CD4-positive, alpha-beta T cell (primary cell): ENCODE results near the gene SAMD14. TPM values are rescaled to one million over a fixed set of nuclear protein-coding genes. Genes with fewer than 3 reads are reported as not detected.

Experiments used
- ATAC-seq: fragments of 200-7000 bp; cut with Tn5 transposase; one replicate; pipeline ENCODE4 v1.10.0; 2022; ENCODE audit warnings: mild to moderate bottlenecking; ENCODE audit not compliant: poor library complexity
- CTCF ChIA-PET: fragments of 350-600 bp; sonication (Branson Sonifier 250); formaldehyde crosslinking; loops from one replicate; lab custom pipeline; 2021; ENCODE audit warnings: antibody characterized with exemption, inconsistent platforms; lab: Charles Lee
- POLR2A ChIA-PET: fragments of 350-600 bp; sonication (Branson Sonifier 250); formaldehyde crosslinking; loops from one replicate; lab custom pipeline; 2021; ENCODE audit warnings: antibody characterized with exemption, inconsistent platforms; lab: Charles Lee
- DNase-seq, 14 experiments: peaks; one replicate each; pipeline ENCODE4 v3.0.0-alpha.2; 2013 to 2020; ENCODE audit warnings: mixed read lengths in 2 of 14
- H3K27ac ChIP-seq, 2 donors: one replicate each; pipeline versions ENCODE4 v1.5.1 to v1.7.0; 2013; ENCODE audit warnings: low read length in 2 of 2, low read depth in 1 of 2, mild to moderate bottlenecking in 1 of 2
- H3K27me3 ChIP-seq, 2 experiments: 1 replicate in 1 of 2; 2 replicates in 1 of 2; pipeline versions ENCODE4 v1.6.1 to v1.7.0; 2013; ENCODE audit warnings: low read length in 2 of 2, control low read depth in 1 of 2, mild to moderate bottlenecking in 1 of 2, moderate library complexity in 1 of 2; ENCODE audit not compliant: insufficient read depth in 2 of 2, control insufficient read depth in 1 of 2
- H3K36me3 ChIP-seq: one replicate; pipeline ENCODE4 v1.6.1; 2013; ENCODE audit warnings: low read length, control low read depth; ENCODE audit not compliant: insufficient read depth
- H3K4me1 ChIP-seq: one replicate; pipeline ENCODE4 v1.6.1; 2013; ENCODE audit warnings: low read length, control low read depth; ENCODE audit not compliant: insufficient read depth
- H3K4me3 ChIP-seq: one replicate; pipeline ENCODE4 v1.5.1; 2013; ENCODE audit warnings: mild to moderate bottlenecking, low read length, moderate library complexity
- H3K9me3 ChIP-seq, 2 experiments: 1 replicate in 1 of 2; 2 replicates in 1 of 2; pipeline versions ENCODE4 v1.6.1 to v1.7.0; 2013; ENCODE audit warnings: low read length in 2 of 2, mild to moderate bottlenecking in 2 of 2, control low read depth in 1 of 2, moderate library complexity in 1 of 2; ENCODE audit not compliant: control insufficient read depth in 1 of 2, insufficient read depth in 1 of 2
- H3K27ac Mint-ChIP-seq: one replicate; pipeline ENCODE4 v1.8.0; 2020; ENCODE audit warnings: mixed read lengths
- H3K27me3 Mint-ChIP-seq: one replicate; pipeline ENCODE4 v1.8.0; 2021; ENCODE audit warnings: mixed read lengths
- H3K36me3 Mint-ChIP-seq: one replicate; pipeline ENCODE4 v1.8.0; 2021; ENCODE audit warnings: low read depth, mixed read lengths
- H3K4me1 Mint-ChIP-seq: one replicate; pipeline ENCODE4 v1.8.0; 2021; ENCODE audit warnings: low read depth, mixed read lengths
- H3K4me3 Mint-ChIP-seq: one replicate; pipeline ENCODE4 v1.8.0; 2020; ENCODE audit warnings: mild to moderate bottlenecking, mixed read lengths
- H3K9me3 Mint-ChIP-seq: one replicate; pipeline ENCODE4 v1.8.0; 2020; ENCODE audit warnings: mixed read lengths
- CTCF ChIP-seq: fragments of 200-600 bp; IDR thresholded peaks from one replicate; pipeline ENCODE4 v1.8.0; 2022; ENCODE audit warnings: antibody characterized with exemption, mild to moderate bottlenecking
- intact Hi-C, 2 experiments: fragments of 100-400 bp; cut with DNase I in 1 of 2; cut with micrococcal nuclease in 1 of 2; formaldehyde crosslinking; loops; one replicate each; pipeline versions ENCODE4 v1.15.1 to v1.9.0; 2023 to 2025; cut with DNase I, micrococcal nuclease
- total RNA-seq, 174 experiments: library from RNA in 2 of 174; stranded (reverse) in 2 of 174; gene quantifications; one replicate each; pipeline ENCODE4 v1.2.3 and lab custom pipeline; 2021 to 2026

SAMD14 gene
- total RNA-seq, 2 experiments from 2014 or later = 0.33 to 0.53 TPM

- H3K27ac Mint-ChIP-seq = no peak overlapping the region
- Histone ChIP-seq H3K9me3 (no peaks in the 10 kb centered on the region), H3K4me1 (peaks cover 18% of the 10 kb centered on the region), H3K4me3 (no peak overlapping the region), H3K27me3 (no peaks in the 10 kb centered on the region), H3K27ac (no peak overlapping the region), H3K36me3 (no peaks in the 10 kb centered on the region)
- CTCF ChIA-PET = no interaction called here
- intact Hi-C loops = no loop called here
- H3K4me3 Mint-ChIP-seq = no peak overlapping the region
- no peaks in the 10 kb centered on the region for H3K36me3 Mint-ChIP-seq
- DNase-seq = no peak
- POLR2A ChIA-PET = no interaction called here
- no peak for TF ChIP-seq CTCF
- peaks cover 12% of the 10 kb centered on the region for H3K4me1 Mint-ChIP-seq
- no peaks in the 10 kb centered on the region for H3K9me3 Mint-ChIP-seq
- ATAC-seq = no peak
- no peaks in the 10 kb centered on the region for H3K27me3 Mint-ChIP-seq
Observed at GRCh38 chr17:50172130-50172529, 42.2 kb upstream of the SAMD14 start.

- peaks cover 18% of the 10 kb centered on the region for H3K4me1 ChIP-seq
- ChIA-PET CTCF (no interaction called here), POLR2A (no interaction called here)
- H3K36me3 ChIP-seq = no peaks in the 10 kb centered on the region
- no peak overlapping the region for H3K27ac Mint-ChIP-seq
- no peak for TF ChIP-seq CTCF
- H3K27me3 ChIP-seq = no peaks in the 10 kb centered on the region
- peaks cover 12% of the 10 kb centered on the region for H3K4me1 Mint-ChIP-seq
- no peak overlapping the region for H3K4me3 Mint-ChIP-seq
- H3K27me3 Mint-ChIP-seq = no peaks in the 10 kb centered on the region
- no peak overlapping the region for H3K27ac ChIP-seq
- H3K9me3 Mint-ChIP-seq = no peaks in the 10 kb centered on the region
- H3K9me3 ChIP-seq = no peaks in the 10 kb centered on the region
- no peaks in the 10 kb centered on the region for H3K36me3 Mint-ChIP-seq
- H3K4me3 ChIP-seq = no peak overlapping the region
- intact Hi-C loops = no loop called here
- ATAC-seq (no peak), DNase-seq (no peak)
Observed at GRCh38 chr17:50171371-50172071, 41.6 kb upstream of the SAMD14 start.

GRCh38 chr17:50170662-50171370, 40.9 kb upstream of the SAMD14 start:
- peaks cover 12% of the 10 kb centered on the region for H3K4me1 Mint-ChIP-seq
- ChIA-PET POLR2A (no interaction called here), CTCF (no interaction called here)
- ATAC-seq = no peak
- no peaks in the 10 kb centered on the region for H3K9me3 Mint-ChIP-seq
- Histone ChIP-seq H3K36me3 (no peaks in the 10 kb centered on the region), H3K9me3 (no peaks in the 10 kb centered on the region), H3K27ac (no peak overlapping the region), H3K27me3 (no peaks in the 10 kb centered on the region), H3K4me1 (peaks cover 18% of the 10 kb centered on the region), H3K4me3 (no peak overlapping the region)
- no peak overlapping the region for H3K27ac Mint-ChIP-seq
- no peaks in the 10 kb centered on the region for H3K36me3 Mint-ChIP-seq
- no peak overlapping the region for H3K4me3 Mint-ChIP-seq
- H3K27me3 Mint-ChIP-seq = no peaks in the 10 kb centered on the region
- intact Hi-C loops = no loop called here
- peak in 1 of 14 experiments; percentile 18 for DNase-seq
- TF ChIP-seq CTCF = no peak
